Activated naive CD4-positive, alpha-beta T cell treated with anti-CD3 and anti-CD28 coated beads for 36 hours (primary cell): ENCODE results near the gene CTSA. TPM values are rescaled to one million over a fixed set of nuclear protein-coding genes. Genes with fewer than 3 reads are reported as not detected.

Experiments used
- CTCF ChIA-PET: fragments of 350-600 bp; sonication (Branson Sonifier 250); formaldehyde crosslinking; loops from one replicate; lab custom pipeline; 2021; ENCODE audit warnings: antibody characterized with exemption; lab: Charles Lee
- DNase-seq: peaks from one replicate; pipeline ENCODE4 v3.0.0-alpha.2; 2020
- H3K27ac Mint-ChIP-seq: one replicate; pipeline ENCODE4 v1.8.0; 2021; ENCODE audit warnings: mild to moderate bottlenecking, mixed read lengths
- H3K27me3 Mint-ChIP-seq: one replicate; pipeline ENCODE4 v1.8.0; 2021; ENCODE audit warnings: low read depth, mixed read lengths
- H3K36me3 Mint-ChIP-seq: one replicate; pipeline ENCODE4 v1.8.0; 2021; ENCODE audit warnings: low read depth, mixed read lengths
- H3K4me1 Mint-ChIP-seq: one replicate; pipeline ENCODE4 v1.8.0; 2021; ENCODE audit warnings: low read depth, mixed read lengths
- H3K4me3 Mint-ChIP-seq: one replicate; pipeline ENCODE4 v1.8.0; 2021; ENCODE audit warnings: mild to moderate bottlenecking, moderate library complexity, mixed read lengths
- H3K9me3 Mint-ChIP-seq: one replicate; pipeline ENCODE4 v1.8.0; 2021; ENCODE audit warnings: mixed read lengths
- intact Hi-C: fragments of 100-400 bp; cut with micrococcal nuclease; formaldehyde crosslinking; loops from one replicate; pipeline ENCODE4 v1.15.1; 2023
- total RNA-seq, 2 experiments: library from RNA; stranded (reverse); gene quantifications; one replicate each; pipeline ENCODE4 v1.2.3, GENCODE V29; 2021

The CTSA gene
- total RNA-seq, 2 experiments from 2014 or later: 28.7 to 31.5 TPM

- intact Hi-C loops: no loop called here
- Mint-ChIP-seq H3K4me3 (no peak overlapping the region), H3K36me3 (peaks cover 11% of the 10 kb centered on the region), H3K4me1 (peaks cover 34% of the 10 kb centered on the region), H3K27me3 (no peaks in the 10 kb centered on the region), H3K27ac (no peak overlapping the region), H3K9me3 (no peaks in the 10 kb centered on the region)
- DNase-seq: no peak
- CTCF ChIA-PET: no interaction called here
These were observed 37.7 kb upstream of the CTSA start for GRCh38 chr20:45853484-45853883.

GRCh38 chr20:45857114-45857881 lies 33.8 kb upstream of the CTSA start, which contains the start of the genes ACOT8 and ZSWIM3:
ACOT8 (minus strand) TSS chr20:45857392; CDS start chr20:45857315, 77 bp downstream.
ZSWIM3 (plus strand) TSS chr20:45857614; CDS start chr20:45857826, 212 bp downstream.
- intact Hi-C loops: loop anchor here (1.0 to 5.0 kb wide), 8 partner anchors 23 to 115 kb away; partner anchors contain the start of genes CTSA, DNTTIP1, NEURL2 and UBE2C
- Mint-ChIP-seq H3K9me3 (no peaks in the 10 kb centered on the region), H3K4me1 (peaks cover 44% of the 10 kb centered on the region), H3K27ac (peak within 1 kb of the TSS; percentile 98), H3K27me3 (no peaks in the 10 kb centered on the region), H3K4me3 (peak within 1 kb of the TSS; percentile 95), H3K36me3 (peaks cover 2% of the 10 kb centered on the region)
- peak; percentile 98 for DNase-seq
- CTCF ChIA-PET: interaction anchor here (0.6 to 1.5 kb wide), 4 partner anchors 8 to 265 kb away, joined by 3 to 5 read pairs (median 4); no protein-coding TSS in a partner anchor

- Mint-ChIP-seq H3K27me3 (no peaks in the 10 kb centered on the region), H3K4me1 (peaks cover 44% of the 10 kb centered on the region), H3K36me3 (no peaks in the 10 kb centered on the region), H3K27ac (peak overlapping the region; percentile 98), H3K9me3 (no peaks in the 10 kb centered on the region), H3K4me3 (peak overlapping the region; percentile 95)
- intact Hi-C loops: loop anchor here (1.0 to 5.0 kb wide), 8 partner anchors 23 to 114 kb away; partner anchors contain the start of genes CTSA, DNTTIP1, NEURL2 and UBE2C
- peak; percentile 62 for DNase-seq
- CTCF ChIA-PET: interaction anchor here (0.6 to 1.5 kb wide), 2 partner anchors 8 to 112 kb away, joined by 3 to 4 read pairs; no protein-coding TSS in a partner anchor
These were observed 33.3 kb upstream of the CTSA start for GRCh38 chr20:45857882-45858216.

GRCh38 chr20:45859916-45860315 lies 31.2 kb upstream of the CTSA start:
- CTCF ChIA-PET: interaction anchor here (0.6 kb wide), 1 partner anchor 117 kb away, joined by 5 read pairs; no protein-coding TSS in a partner anchor
- intact Hi-C loops: loop anchor here (5.0 kb wide), 1 partner anchor 68 kb away; the partner anchor contains the start of genes DNTTIP1 and WFDC3
- Mint-ChIP-seq H3K4me1 (peaks cover 34% of the 10 kb centered on the region), H3K4me3 (no peak overlapping the region), H3K36me3 (no peaks in the 10 kb centered on the region), H3K9me3 (no peaks in the 10 kb centered on the region), H3K27me3 (no peaks in the 10 kb centered on the region), H3K27ac (no peak overlapping the region)
- DNase-seq: no peak

- intact Hi-C loops: no loop called here
- Mint-ChIP-seq H3K9me3 (no peaks in the 10 kb centered on the region), H3K27ac (no peak overlapping the region), H3K4me3 (no peak overlapping the region), H3K36me3 (no peaks in the 10 kb centered on the region), H3K27me3 (no peaks in the 10 kb centered on the region), H3K4me1 (peaks cover 27% of the 10 kb centered on the region)
- CTCF ChIA-PET: interaction anchor here (0.6 to 0.8 kb wide), 2 partner anchors 23 to 118 kb away, joined by 3 to 5 read pairs; no protein-coding TSS in a partner anchor
- DNase-seq: no peak
These were observed 30.4 kb upstream of the CTSA start for GRCh38 chr20:45860560-45861220.

- Mint-ChIP-seq H3K27me3 (no peaks in the 10 kb centered on the region), H3K36me3 (no peaks in the 10 kb centered on the region), H3K4me1 (peaks cover 20% of the 10 kb centered on the region), H3K4me3 (no peak overlapping the region), H3K27ac (no peak overlapping the region), H3K9me3 (no peaks in the 10 kb centered on the region)
- CTCF ChIA-PET: interaction anchor here (0.8 kb wide), 2 partner anchors 24 to 1753 kb away, joined by 3 to 6 read pairs; no protein-coding TSS in a partner anchor
- intact Hi-C loops: no loop called here
- DNase-seq: no peak
These were observed 29.7 kb upstream of the CTSA start for GRCh38 chr20:45861221-45862075.

- CTCF ChIA-PET: no interaction called here
- no peak overlapping the region for H3K27ac Mint-ChIP-seq
These were observed 27.3 kb upstream of the CTSA start for GRCh38 chr20:45863543-45864470.

GRCh38 chr20:45866454-45866853 lies 24.7 kb upstream of the CTSA start:
- DNase-seq: no peak
- Mint-ChIP-seq H3K9me3 (no peaks in the 10 kb centered on the region), H3K27me3 (no peaks in the 10 kb centered on the region), H3K36me3 (no peaks in the 10 kb centered on the region), H3K4me1 (no peaks in the 10 kb centered on the region), H3K27ac (no peak overlapping the region), H3K4me3 (no peak overlapping the region)
- intact Hi-C loops: no loop called here
- CTCF ChIA-PET: interaction anchor here (0.7 to 1.2 kb wide), 2 partner anchors 12 to 42 kb away, joined by 3 to 4 read pairs; no protein-coding TSS in a partner anchor

More at GRCh38 chr20:45863543-45864470, 27.3 kb upstream of the CTSA start:
- Mint-ChIP-seq H3K27me3 (no peaks in the 10 kb centered on the region), H3K9me3 (no peaks in the 10 kb centered on the region), H3K4me3 (no peak overlapping the region), H3K4me1 (peaks cover 7% of the 10 kb centered on the region), H3K36me3 (no peaks in the 10 kb centered on the region)
- intact Hi-C loops: no loop called here
- DNase-seq: no peak

- intact Hi-C loops: no loop called here
- CTCF ChIA-PET: interaction anchor here (0.7 to 1.2 kb wide), 2 partner anchors 11 to 42 kb away, joined by 3 to 4 read pairs; no protein-coding TSS in a partner anchor
- no peak overlapping the region for H3K27ac Mint-ChIP-seq
These were observed 23.9 kb upstream of the CTSA start for GRCh38 chr20:45867136-45867818.

GRCh38 chr20:45867819-45868176 lies 23.3 kb upstream of the CTSA start:
- Mint-ChIP-seq H3K27me3 (no peaks in the 10 kb centered on the region), H3K27ac (no peak overlapping the region), H3K9me3 (no peaks in the 10 kb centered on the region), H3K4me3 (no peak overlapping the region), H3K4me1 (no peaks in the 10 kb centered on the region), H3K36me3 (no peaks in the 10 kb centered on the region)
- CTCF ChIA-PET: no interaction called here
- intact Hi-C loops: no loop called here
- DNase-seq: no peak

More at GRCh38 chr20:45867136-45867818, 23.9 kb upstream of the CTSA start:
- no peaks in the 10 kb centered on the region for H3K36me3 Mint-ChIP-seq
- no peaks in the 10 kb centered on the region for H3K27me3 Mint-ChIP-seq
- DNase-seq: no peak
- no peak overlapping the region for H3K4me3 Mint-ChIP-seq
- no peaks in the 10 kb centered on the region for H3K9me3 Mint-ChIP-seq
- H3K4me1 Mint-ChIP-seq: no peaks in the 10 kb centered on the region
